ENCODE results near the gene FAM180B.

Gene FAM180B

GRCh38 chr11:47616726-47617416 lies 30.4 kb downstream of the FAM180B start:
- H3K27me3 ChIP-seq (ENCODE audit: low read length), result no peaks in the 10 kb centered on the region
- H4K20me1 ChIP-seq (ENCODE audit: low read depth, low read length), result no peaks in the 10 kb centered on the region
- H3K9me2 ChIP-seq (replicated peaks; ENCODE audit: insufficient read depth, low read length), result no peaks in the 10 kb centered on the region
- TF ChIP-seq CTCF (IDR thresholded peaks at IDR 0.05; ENCODE audit: insufficient read depth, low read length, poor library complexity, severe bottlenecking) (peak; percentile 34), EZH2phosphoT487 (conservative IDR thresholded peaks at IDR 0.05; ENCODE audit: low read length) (no peak)
- no peak overlapping the region for H3K27ac ChIP-seq (ENCODE audit: low read depth, low read length)
- H3K4me2 ChIP-seq (ENCODE audit: low read depth, low read length, poor library complexity, severe bottlenecking), result no peak overlapping the region
- H3K9me3 ChIP-seq (ENCODE audit: insufficient read depth, low read length), result no peaks in the 10 kb centered on the region
- no peak overlapping the region for H3K4me3 ChIP-seq (ENCODE audit: insufficient read depth, low read length, poor library complexity, severe bottlenecking)
- H3K79me2 ChIP-seq (ENCODE audit: insufficient read depth, low read length), result no peaks in the 10 kb centered on the region
- H3F3A ChIP-seq (ENCODE audit: insufficient read depth), result no peaks in the 10 kb centered on the region; the same call in none of the 2 replicates
- H3K9ac ChIP-seq (ENCODE audit: low read length), result no peak overlapping the region
- H3K36me3 ChIP-seq (ENCODE audit: low read length), result peaks cover 13% of the 10 kb centered on the region
- no peak overlapping the region for H2AFZ ChIP-seq (ENCODE audit: low read depth, low read length, severe bottlenecking)

GRCh38 chr11:47617417-47617809 lies 30.9 kb downstream of the FAM180B start:
- Histone ChIP-seq H3K9ac (ENCODE audit: low read length) (no peak overlapping the region), H3K36me3 (ENCODE audit: low read length) (peaks cover 18% of the 10 kb centered on the region), H2AFZ (ENCODE audit: low read depth, low read length, severe bottlenecking) (no peak overlapping the region), H3K79me2 (ENCODE audit: insufficient read depth, low read length) (no peaks in the 10 kb centered on the region), H3K27ac (ENCODE audit: low read depth, low read length) (no peak overlapping the region), H3K4me2 (ENCODE audit: low read depth, low read length, poor library complexity, severe bottlenecking) (no peak overlapping the region), H3K27me3 (ENCODE audit: low read length) (no peaks in the 10 kb centered on the region), H3K4me3 (ENCODE audit: insufficient read depth, low read length, poor library complexity, severe bottlenecking) (no peak overlapping the region), H3K9me3 (ENCODE audit: insufficient read depth, low read length) (no peaks in the 10 kb centered on the region), H4K20me1 (ENCODE audit: low read depth, low read length) (no peaks in the 10 kb centered on the region), H3F3A (ENCODE audit: insufficient read depth) (no peaks in the 10 kb centered on the region; the same call in none of the 2 replicates), H3K9me2 (replicated peaks; ENCODE audit: insufficient read depth, low read length) (no peaks in the 10 kb centered on the region)
- TF ChIP-seq CTCF (IDR thresholded peaks at IDR 0.05; ENCODE audit: insufficient read depth, low read length, poor library complexity, severe bottlenecking) (no peak), EZH2phosphoT487 (conservative IDR thresholded peaks at IDR 0.05; ENCODE audit: low read length) (no peak)

GRCh38 chr11:47620836-47621378 lies 34.4 kb downstream of the FAM180B start:
- H3K27ac ChIP-seq (ENCODE audit: low read depth, low read length), result no peak overlapping the region
- H3K27me3 ChIP-seq (ENCODE audit: low read length), result no peaks in the 10 kb centered on the region
- H2AFZ ChIP-seq (ENCODE audit: low read depth, low read length, severe bottlenecking), result no peak overlapping the region
- H3K36me3 ChIP-seq (ENCODE audit: low read length), result peaks cover 31% of the 10 kb centered on the region
- H3K4me2 ChIP-seq (ENCODE audit: low read depth, low read length, poor library complexity, severe bottlenecking), result no peak overlapping the region
- no peaks in the 10 kb centered on the region for H3K9me3 ChIP-seq (ENCODE audit: insufficient read depth, low read length)
- no peaks in the 10 kb centered on the region for H3K79me2 ChIP-seq (ENCODE audit: insufficient read depth, low read length)
- H3K9me2 ChIP-seq (replicated peaks; ENCODE audit: insufficient read depth, low read length), result no peaks in the 10 kb centered on the region
- TF ChIP-seq EZH2phosphoT487 (conservative IDR thresholded peaks at IDR 0.05; ENCODE audit: low read length) (no peak), CTCF (IDR thresholded peaks at IDR 0.05; ENCODE audit: insufficient read depth, low read length, poor library complexity, severe bottlenecking) (no peak)
- H4K20me1 ChIP-seq (ENCODE audit: low read depth, low read length), result no peaks in the 10 kb centered on the region
- no peak overlapping the region for H3K4me3 ChIP-seq (ENCODE audit: insufficient read depth, low read length, poor library complexity, severe bottlenecking)
- H3F3A ChIP-seq (ENCODE audit: insufficient read depth), result no peaks in the 10 kb centered on the region; the same call in none of the 2 replicates
- H3K9ac ChIP-seq (ENCODE audit: low read length), result no peak overlapping the region
